ENCODE measurements around the gene RNASEH2B.

Gene RNASEH2B

GRCh38 chr13:50955798-50956197 is 46.2 kb downstream of the RNASEH2B start:
- no peak for DNase-seq (ENCODE audit: low read depth)
- H3K4me3 ChIP-seq (ENCODE audit: control insufficient read depth, low read depth, low read length): no peak overlapping the region
- TF ChIP-seq CTCF (conservative IDR thresholded peaks at IDR 0.05; ENCODE audit: control insufficient read depth, insufficient read depth, low read depth, low read length): no peak

- no peak overlapping the region for H3K4me3 ChIP-seq (ENCODE audit: control insufficient read depth, low read depth, low read length)
- TF ChIP-seq CTCF (conservative IDR thresholded peaks at IDR 0.05; ENCODE audit: control insufficient read depth, insufficient read depth, low read depth, low read length): no peak
- no peak for DNase-seq (ENCODE audit: low read depth)
Measured at GRCh38 chr13:50957620-50958019, 48.0 kb downstream of the RNASEH2B start.

GRCh38 chr13:50969691-50970090 is 60.1 kb downstream of the RNASEH2B start:
- no peak for DNase-seq (ENCODE audit: low read depth)
- no peak overlapping the region for H3K4me3 ChIP-seq (ENCODE audit: control insufficient read depth, low read depth, low read length)
- peak; percentile 5 for TF ChIP-seq CTCF (conservative IDR thresholded peaks at IDR 0.05; ENCODE audit: control insufficient read depth, insufficient read depth, low read depth, low read length)

GRCh38 chr13:50970956-50971355 is 61.4 kb downstream of the RNASEH2B start:
- no peak for DNase-seq (ENCODE audit: low read depth)
- no peak overlapping the region for H3K4me3 ChIP-seq (ENCODE audit: control insufficient read depth, low read depth, low read length)
- TF ChIP-seq CTCF (conservative IDR thresholded peaks at IDR 0.05; ENCODE audit: control insufficient read depth, insufficient read depth, low read depth, low read length): no peak

- DNase-seq (ENCODE audit: low read depth): no peak
- no peak overlapping the region for H3K4me3 ChIP-seq (ENCODE audit: control insufficient read depth, low read depth, low read length)
- no peak for TF ChIP-seq CTCF (conservative IDR thresholded peaks at IDR 0.05; ENCODE audit: control insufficient read depth, insufficient read depth, low read depth, low read length)
Measured at GRCh38 chr13:50974268-50974667, 64.7 kb downstream of the RNASEH2B start.

GRCh38 chr13:50979187-50979586 is 69.6 kb downstream of the RNASEH2B start:
- no peak overlapping the region for H3K4me3 ChIP-seq (ENCODE audit: control insufficient read depth, low read depth, low read length)
- peak; percentile 26 for DNase-seq (ENCODE audit: low read depth)
- TF ChIP-seq CTCF (conservative IDR thresholded peaks at IDR 0.05; ENCODE audit: control insufficient read depth, insufficient read depth, low read depth, low read length): no peak

GRCh38 chr13:50981686-50982085 is 72.1 kb downstream of the RNASEH2B start:
- DNase-seq (ENCODE audit: low read depth): no peak
- H3K4me3 ChIP-seq (ENCODE audit: control insufficient read depth, low read depth, low read length): no peak overlapping the region
- no peak for TF ChIP-seq CTCF (conservative IDR thresholded peaks at IDR 0.05; ENCODE audit: control insufficient read depth, insufficient read depth, low read depth, low read length)
